GM20000 (cell line): ENCODE results near the gene CFAP65.

ENCODE experiments used
- DNase-seq: peaks from one replicate; pipeline ENCODE4 v3.0.0; 2012; ENCODE audit warnings: low spot score
- TF ChIP-seq, protein P1 (sequence below): IDR thresholded peaks from 2 replicates; pipeline ENCODE4 v1.5.1; 2012; ENCODE audit warnings: mild to moderate bottlenecking, control low read depth; ENCODE audit errors: extremely low read depth, missing control alignments

CFAP65 gene

DNA sequence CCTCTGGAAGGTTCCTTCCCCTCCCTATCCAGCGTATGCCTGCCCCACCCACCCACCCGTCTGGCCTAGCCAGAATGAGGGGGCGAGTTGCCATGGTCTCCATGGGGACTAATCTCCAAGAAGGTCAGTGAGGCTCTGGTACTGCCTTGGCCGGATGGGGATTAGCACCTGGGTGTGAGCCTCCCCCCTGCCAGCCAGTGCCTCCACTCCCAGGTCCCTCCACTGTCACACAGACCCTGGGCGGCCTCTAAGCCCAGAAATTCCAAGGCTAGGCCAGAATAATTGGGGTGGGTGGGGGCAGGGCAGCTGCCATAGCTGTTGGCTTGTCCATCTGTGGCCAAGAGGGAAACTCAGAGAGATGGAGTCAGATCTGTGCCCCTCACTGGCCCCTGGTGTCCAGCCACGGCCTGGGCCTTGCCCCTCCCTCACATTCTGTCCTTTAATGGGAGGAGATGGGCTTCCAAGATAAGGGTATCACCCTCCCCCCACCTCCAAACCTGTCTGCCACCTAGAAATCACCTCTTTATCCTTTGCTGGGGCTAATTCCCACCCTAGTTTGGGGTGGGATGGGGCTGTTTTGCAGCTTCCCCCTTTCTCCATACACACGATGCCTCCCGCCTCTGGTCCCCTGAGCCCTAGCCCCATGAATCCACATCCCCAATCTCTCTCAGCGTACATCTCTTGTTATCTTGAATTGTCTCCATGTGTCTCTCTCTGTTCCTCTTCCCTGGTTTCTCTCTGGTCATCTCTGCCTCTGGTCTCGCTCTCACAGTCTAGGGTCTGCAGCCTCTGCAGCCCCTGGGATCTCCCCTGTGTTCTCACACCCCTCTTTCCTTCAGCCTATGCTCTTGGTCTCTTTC, 42.1 kb downstream of the CFAP65 start:
- peak; percentile 29 for DNase-seq
- TF ChIP-seq, protein P1, sequence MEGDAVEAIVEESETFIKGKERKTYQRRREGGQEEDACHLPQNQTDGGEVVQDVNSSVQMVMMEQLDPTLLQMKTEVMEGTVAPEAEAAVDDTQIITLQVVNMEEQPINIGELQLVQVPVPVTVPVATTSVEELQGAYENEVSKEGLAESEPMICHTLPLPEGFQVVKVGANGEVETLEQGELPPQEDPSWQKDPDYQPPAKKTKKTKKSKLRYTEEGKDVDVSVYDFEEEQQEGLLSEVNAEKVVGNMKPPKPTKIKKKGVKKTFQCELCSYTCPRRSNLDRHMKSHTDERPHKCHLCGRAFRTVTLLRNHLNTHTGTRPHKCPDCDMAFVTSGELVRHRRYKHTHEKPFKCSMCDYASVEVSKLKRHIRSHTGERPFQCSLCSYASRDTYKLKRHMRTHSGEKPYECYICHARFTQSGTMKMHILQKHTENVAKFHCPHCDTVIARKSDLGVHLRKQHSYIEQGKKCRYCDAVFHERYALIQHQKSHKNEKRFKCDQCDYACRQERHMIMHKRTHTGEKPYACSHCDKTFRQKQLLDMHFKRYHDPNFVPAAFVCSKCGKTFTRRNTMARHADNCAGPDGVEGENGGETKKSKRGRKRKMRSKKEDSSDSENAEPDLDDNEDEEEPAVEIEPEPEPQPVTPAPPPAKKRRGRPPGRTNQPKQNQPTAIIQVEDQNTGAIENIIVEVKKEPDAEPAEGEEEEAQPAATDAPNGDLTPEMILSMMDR = no peak

GRCh38 chr2:218998414-218999002, 42.8 kb downstream of the CFAP65 start:
- no peak for DNase-seq
- TF ChIP-seq, protein P1 = no peak

DNA sequence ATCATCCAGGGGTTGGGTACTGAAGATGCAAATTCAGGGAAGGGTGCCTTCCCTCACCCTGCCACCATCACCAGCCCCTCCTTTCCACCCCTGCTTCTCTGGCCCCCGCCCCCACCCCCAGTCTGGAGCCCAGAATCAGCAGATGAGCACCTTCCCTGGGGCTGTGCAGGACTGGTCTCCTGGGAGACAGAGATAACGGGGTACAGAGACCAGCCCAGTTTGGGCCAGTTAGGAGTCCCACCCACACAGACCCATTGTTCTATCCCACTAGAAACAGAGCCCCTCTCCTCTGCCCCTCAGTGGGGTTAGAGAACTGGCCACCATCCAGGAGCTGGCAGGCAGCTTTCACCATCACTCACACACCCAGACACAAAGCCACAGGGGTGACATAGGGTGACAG, 43.6 kb downstream of the CFAP65 start:
- TF ChIP-seq, protein P1 = no peak
- peak; percentile 24 for DNase-seq

DNA sequence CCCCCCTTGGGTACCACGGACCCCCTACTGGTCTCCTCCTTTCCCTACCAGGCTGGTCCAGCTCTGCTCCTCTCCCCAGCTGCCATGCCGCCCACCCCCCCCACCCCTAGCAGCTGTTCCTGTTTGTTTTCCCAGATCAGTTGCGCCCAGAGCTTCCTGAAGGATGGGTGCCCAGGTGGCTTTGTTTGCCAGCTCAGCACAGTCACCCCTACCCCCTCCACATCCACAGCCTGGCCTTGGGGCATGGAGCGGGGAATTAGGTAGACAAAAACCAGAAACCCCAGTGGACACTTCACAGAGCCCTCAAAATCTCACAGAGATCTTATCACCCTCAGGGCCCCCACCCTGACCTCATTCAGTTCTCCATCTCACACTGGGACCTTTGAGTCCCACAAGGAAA, 44.4 kb downstream of the CFAP65 start:
- peak; percentile 27 for DNase-seq

GRCh38 chr2:218995972-218996711, 45.2 kb downstream of the CFAP65 start:
- TF ChIP-seq, protein P1 = peak; percentile 86

More for the DNA sequence above, 44.4 kb downstream of the CFAP65 start:
- TF ChIP-seq, protein P1 = no peak

GRCh38 chr2:218995561-218995960, 45.8 kb downstream of the CFAP65 start:
- TF ChIP-seq, protein P1 = no peak
- no peak for DNase-seq

More at GRCh38 chr2:218995972-218996711, 45.2 kb downstream of the CFAP65 start:
- peak; percentile 92 for DNase-seq
